ENCODE results near the gene DIAPH3. TPM values are rescaled to one million over a fixed set of nuclear protein-coding genes. Genes with fewer than 3 reads are reported as not detected.

DIAPH3 gene
- total and polyA plus RNA-seq, 4 donors, result 0.35 to 6.7 (median 1.1) TPM

DNA sequence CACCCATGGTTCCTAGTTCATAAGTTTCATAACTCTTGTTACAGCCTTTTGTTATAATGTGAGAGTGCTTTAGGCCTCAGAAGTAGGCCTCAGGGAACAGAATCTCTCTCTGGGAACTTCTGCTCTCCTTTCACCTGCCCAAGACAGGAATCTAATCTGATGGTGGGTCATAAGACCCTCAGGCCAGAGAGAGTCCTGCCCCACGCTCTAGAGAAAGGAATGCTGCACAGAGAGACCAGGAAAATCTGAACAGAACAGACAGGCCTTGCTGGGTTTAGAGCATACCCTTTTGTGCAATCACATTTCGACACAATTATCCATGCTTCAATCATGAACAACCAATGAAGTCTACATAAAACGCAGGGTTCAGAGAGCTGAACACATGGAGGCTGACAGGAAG is 3.4 kb upstream of the DIAPH3 start:
- H3K9ac ChIP-seq (ENCODE audit: insufficient read depth in 1 of 2, low read length in 2 of 2), result no peak overlapping the region
- TF ChIP-seq, protein P1, sequence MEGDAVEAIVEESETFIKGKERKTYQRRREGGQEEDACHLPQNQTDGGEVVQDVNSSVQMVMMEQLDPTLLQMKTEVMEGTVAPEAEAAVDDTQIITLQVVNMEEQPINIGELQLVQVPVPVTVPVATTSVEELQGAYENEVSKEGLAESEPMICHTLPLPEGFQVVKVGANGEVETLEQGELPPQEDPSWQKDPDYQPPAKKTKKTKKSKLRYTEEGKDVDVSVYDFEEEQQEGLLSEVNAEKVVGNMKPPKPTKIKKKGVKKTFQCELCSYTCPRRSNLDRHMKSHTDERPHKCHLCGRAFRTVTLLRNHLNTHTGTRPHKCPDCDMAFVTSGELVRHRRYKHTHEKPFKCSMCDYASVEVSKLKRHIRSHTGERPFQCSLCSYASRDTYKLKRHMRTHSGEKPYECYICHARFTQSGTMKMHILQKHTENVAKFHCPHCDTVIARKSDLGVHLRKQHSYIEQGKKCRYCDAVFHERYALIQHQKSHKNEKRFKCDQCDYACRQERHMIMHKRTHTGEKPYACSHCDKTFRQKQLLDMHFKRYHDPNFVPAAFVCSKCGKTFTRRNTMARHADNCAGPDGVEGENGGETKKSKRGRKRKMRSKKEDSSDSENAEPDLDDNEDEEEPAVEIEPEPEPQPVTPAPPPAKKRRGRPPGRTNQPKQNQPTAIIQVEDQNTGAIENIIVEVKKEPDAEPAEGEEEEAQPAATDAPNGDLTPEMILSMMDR (IDR thresholded peaks at IDR 0.05; ENCODE audit: control extremely low read depth, extremely low read depth), result no peak
- H3K27ac ChIP-seq (ENCODE audit: low read depth in 1 of 2, low read length in 1 of 2), result no peak overlapping the region
- peaks cover 2 to 31% (median 14%) of the 10 kb centered on the region in 5 donors for H3K4me1 ChIP-seq (ENCODE audit: control insufficient read depth in 5 of 5, insufficient read depth in 5 of 5, low read length in 5 of 5)
- no peaks in the 10 kb centered on the region for H3K9me3 ChIP-seq (ENCODE audit: control insufficient read depth in 4 of 4, insufficient read depth in 3 of 4, low read length in 3 of 4)
- no peaks in the 10 kb centered on the region for H3K36me3 ChIP-seq (ENCODE audit: control insufficient read depth in 4 of 4, insufficient read depth in 4 of 4, low read length in 4 of 4)
- H3K4me3 ChIP-seq, result no peak overlapping the region
- ATAC-seq (ENCODE audit: insufficient read depth, low FRiP score), result no peak
- no peaks in the 10 kb centered on the region for H3K27me3 ChIP-seq (ENCODE audit: control insufficient read depth in 3 of 3, insufficient read depth in 3 of 3, low read length in 2 of 3)
- no peak for DNase-seq
- 86 to 91% methylated on average over 3 of the region's 3 CpGs for WGBS, 2 donors

DNA sequence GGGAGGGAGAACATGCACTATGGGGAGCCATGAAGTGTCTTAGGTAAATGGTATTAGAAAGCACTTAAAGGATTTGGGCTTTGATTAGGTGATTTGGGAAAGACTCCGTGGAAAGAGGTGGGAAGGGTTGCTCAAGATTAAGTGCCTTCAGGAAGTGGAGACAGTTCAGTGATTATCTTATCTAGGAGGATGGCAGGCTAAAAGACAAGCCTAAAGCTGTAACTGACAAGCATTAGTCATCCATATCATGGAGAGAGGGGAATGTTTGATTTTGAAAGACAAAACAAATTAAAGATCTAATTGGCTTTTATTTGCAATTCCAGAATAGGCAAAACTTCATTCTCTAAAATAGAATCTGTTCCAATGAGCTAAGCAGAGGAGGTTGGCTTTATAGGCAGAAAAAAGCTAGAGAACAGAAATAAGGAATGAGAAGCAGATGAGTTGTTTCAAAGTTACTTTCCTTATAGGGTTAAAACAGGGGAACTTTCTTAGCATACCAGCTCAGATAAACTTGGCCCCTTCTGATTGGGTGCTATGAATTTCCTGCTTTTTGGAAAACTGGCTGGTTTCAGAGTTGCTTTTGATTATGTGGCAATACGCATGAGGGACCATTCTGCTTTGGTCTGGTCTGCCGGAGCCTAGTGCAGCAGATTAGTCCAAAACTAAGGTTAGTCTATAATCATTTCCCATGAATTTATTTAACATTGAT is 1.8 kb upstream of the DIAPH3 start:
- Histone ChIP-seq H3K9me3 (ENCODE audit: control insufficient read depth in 4 of 4, insufficient read depth in 3 of 4, low read length in 3 of 4) (peaks cover 0 to 2% (median 0%) of the 10 kb centered on the region in 4 donors), H3K27ac (ENCODE audit: low read depth in 1 of 2, low read length in 1 of 2) (peak overlapping the region in 1 of 2 donors; percentile 91), H3K9ac (ENCODE audit: insufficient read depth in 1 of 2, low read length in 2 of 2) (peak overlapping the region in 1 of 2 donors; percentile 98), H3K36me3 (ENCODE audit: control insufficient read depth in 4 of 4, insufficient read depth in 4 of 4, low read length in 4 of 4) (no peaks in the 10 kb centered on the region), H3K4me1 (ENCODE audit: control insufficient read depth in 5 of 5, insufficient read depth in 5 of 5, low read length in 5 of 5) (peaks cover 2 to 31% (median 14%) of the 10 kb centered on the region in 5 donors), H3K4me3 (no peak overlapping the region), H3K27me3 (ENCODE audit: control insufficient read depth in 3 of 3, insufficient read depth in 3 of 3, low read length in 2 of 3) (no peaks in the 10 kb centered on the region)
- 66 to 69% methylated on average over 3 of the region's 3 CpGs for WGBS, 2 donors
- TF ChIP-seq, protein P1 (IDR thresholded peaks at IDR 0.05; ENCODE audit: control extremely low read depth, extremely low read depth), result no peak
- DNase-seq (peak; percentile 44 to 91 (median 91)), ATAC-seq (ENCODE audit: insufficient read depth, low FRiP score) (no peak)

DNA sequence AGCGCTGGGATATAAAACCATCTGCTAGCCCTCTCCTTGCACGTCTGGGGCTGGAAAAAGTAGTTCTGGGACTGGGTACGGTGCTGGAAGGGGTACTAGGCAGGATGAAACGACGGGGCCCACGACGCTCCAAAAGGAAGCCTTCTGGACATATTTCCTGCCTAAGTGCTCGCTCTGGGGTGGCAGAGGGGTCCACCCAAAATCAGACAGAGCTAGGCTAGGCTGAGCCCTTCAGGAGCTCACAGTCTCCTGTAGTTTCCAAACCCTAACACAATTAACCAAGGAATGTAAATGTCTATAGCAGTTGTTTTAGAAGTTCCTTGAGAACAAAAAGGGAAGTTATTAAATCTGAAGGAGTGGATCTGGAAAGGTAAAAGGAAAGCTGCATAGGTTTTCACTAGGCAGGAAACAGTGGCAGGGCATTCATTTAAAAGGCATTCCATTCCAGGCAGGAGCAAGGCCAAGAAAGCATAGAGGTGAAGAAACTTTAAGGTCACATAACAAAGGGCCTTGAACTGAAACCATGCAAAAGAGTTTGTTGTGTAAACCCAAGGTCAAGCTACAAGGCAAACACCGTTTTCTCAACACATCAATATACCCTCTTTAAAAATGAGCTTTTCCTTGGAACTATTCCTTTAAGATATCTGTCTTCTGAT is 634 bp upstream of the DIAPH3 start:
- peak overlapping the region; percentile 83 to 98 for H3K9ac ChIP-seq (ENCODE audit: insufficient read depth in 1 of 2, low read length in 2 of 2)
- peaks cover 2 to 31% (median 14%) of the 10 kb centered on the region in 5 donors for H3K4me1 ChIP-seq (ENCODE audit: control insufficient read depth in 5 of 5, insufficient read depth in 5 of 5, low read length in 5 of 5)
- ATAC-seq (ENCODE audit: insufficient read depth, low FRiP score) (no peak), DNase-seq (peak in 2 of 3 donors; percentile 16 to 46)
- H3K9me3 ChIP-seq (ENCODE audit: control insufficient read depth in 4 of 4, insufficient read depth in 3 of 4, low read length in 3 of 4), result peaks cover 0 to 2% (median 0%) of the 10 kb centered on the region in 4 donors
- H3K27ac ChIP-seq (ENCODE audit: low read depth in 1 of 2, low read length in 1 of 2), result peak overlapping the region; percentile 91 to 98
- 8% methylated on average over 9 of the region's 9 CpGs for WGBS, 2 donors
- no peaks in the 10 kb centered on the region for H3K36me3 ChIP-seq (ENCODE audit: control insufficient read depth in 4 of 4, insufficient read depth in 4 of 4, low read length in 4 of 4)
- no peaks in the 10 kb centered on the region for H3K27me3 ChIP-seq (ENCODE audit: control insufficient read depth in 3 of 3, insufficient read depth in 3 of 3, low read length in 2 of 3)
- H3K4me3 ChIP-seq, result peak overlapping the region; percentile 89
- TF ChIP-seq, protein P1 (IDR thresholded peaks at IDR 0.05; ENCODE audit: control extremely low read depth, extremely low read depth), result no peak
